Measurements from ENCODE around the gene FGD5. TPM values are rescaled to one million over a fixed set of nuclear protein-coding genes. Genes with fewer than 3 reads are reported as not detected.

FGD5 gene
- total RNA-seq, 6 experiments from 2014 or later, result not detected

DNA sequence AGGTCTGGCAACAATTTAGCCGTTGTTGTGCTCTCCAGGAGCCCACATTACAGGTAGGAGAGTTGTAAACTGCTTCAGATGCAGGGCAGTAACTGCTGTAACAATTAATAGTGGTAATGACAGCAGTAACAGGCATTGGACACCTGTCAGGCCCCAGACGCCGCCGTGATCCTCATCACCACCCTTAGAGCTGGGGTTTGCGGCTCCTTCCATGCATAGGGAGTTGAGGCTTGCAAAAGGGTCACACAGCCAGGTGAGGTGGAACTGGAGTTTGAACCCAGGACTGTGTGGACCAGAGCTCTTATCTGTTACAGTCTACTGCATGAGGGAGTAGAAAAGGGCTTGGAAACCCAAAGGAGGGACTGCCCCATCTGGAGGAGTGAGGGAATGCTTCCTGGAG is 101.8 kb downstream of the FGD5 start:
- DNase-seq, result no peak

DNA sequence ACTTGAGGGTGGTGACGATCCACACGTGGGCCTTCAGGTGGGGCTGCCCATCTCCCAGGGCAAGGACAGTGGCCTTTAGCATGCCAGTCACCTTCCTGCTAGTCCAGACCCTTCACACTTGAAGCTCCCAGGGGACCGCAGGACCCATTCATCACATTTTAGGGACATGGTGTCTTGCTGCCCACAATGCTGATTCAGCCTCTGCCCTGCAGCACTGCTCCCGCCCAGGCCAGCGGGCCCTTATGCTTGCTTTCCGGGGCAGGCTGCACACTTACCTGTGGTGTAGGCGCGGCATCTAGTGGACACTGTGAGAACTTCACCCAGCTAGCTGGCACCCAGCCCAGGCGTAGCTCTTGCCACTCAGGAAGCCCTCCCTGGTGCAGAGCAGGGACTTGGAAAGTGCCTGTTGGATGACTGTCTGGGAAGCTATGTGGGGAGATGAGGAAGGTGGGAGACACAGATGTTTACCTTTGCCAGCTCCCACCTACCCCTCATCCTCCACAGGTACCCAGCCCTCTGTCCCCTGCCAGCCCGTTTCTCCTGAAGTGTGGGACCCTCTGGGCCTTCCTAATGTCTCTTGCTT is 102.4 kb downstream of the FGD5 start:
- H3K9me3 Mint-ChIP-seq, result no peaks in the 10 kb centered on the region
- TF ChIP-seq, protein P1, sequence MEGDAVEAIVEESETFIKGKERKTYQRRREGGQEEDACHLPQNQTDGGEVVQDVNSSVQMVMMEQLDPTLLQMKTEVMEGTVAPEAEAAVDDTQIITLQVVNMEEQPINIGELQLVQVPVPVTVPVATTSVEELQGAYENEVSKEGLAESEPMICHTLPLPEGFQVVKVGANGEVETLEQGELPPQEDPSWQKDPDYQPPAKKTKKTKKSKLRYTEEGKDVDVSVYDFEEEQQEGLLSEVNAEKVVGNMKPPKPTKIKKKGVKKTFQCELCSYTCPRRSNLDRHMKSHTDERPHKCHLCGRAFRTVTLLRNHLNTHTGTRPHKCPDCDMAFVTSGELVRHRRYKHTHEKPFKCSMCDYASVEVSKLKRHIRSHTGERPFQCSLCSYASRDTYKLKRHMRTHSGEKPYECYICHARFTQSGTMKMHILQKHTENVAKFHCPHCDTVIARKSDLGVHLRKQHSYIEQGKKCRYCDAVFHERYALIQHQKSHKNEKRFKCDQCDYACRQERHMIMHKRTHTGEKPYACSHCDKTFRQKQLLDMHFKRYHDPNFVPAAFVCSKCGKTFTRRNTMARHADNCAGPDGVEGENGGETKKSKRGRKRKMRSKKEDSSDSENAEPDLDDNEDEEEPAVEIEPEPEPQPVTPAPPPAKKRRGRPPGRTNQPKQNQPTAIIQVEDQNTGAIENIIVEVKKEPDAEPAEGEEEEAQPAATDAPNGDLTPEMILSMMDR (IDR thresholded peaks at IDR 0.05), result peak; percentile 99
- DNase-seq, result peak; percentile 79
- H3K4me3 Mint-ChIP-seq, result no peak overlapping the region
- peaks cover 22% of the 10 kb centered on the region for H3K4me1 Mint-ChIP-seq (ENCODE audit: low read depth)
- no peaks in the 10 kb centered on the region for H3K36me3 Mint-ChIP-seq (ENCODE audit: low read depth)
- peaks cover 16% of the 10 kb centered on the region for H3K27me3 Mint-ChIP-seq (ENCODE audit: insufficient read depth)
- no peak overlapping the region for H3K27ac Mint-ChIP-seq

More for the DNA sequence above, 101.8 kb downstream of the FGD5 start:
- no peaks in the 10 kb centered on the region for H3K36me3 Mint-ChIP-seq (ENCODE audit: low read depth)
- no peaks in the 10 kb centered on the region for H3K9me3 Mint-ChIP-seq
- TF ChIP-seq, protein P1 (IDR thresholded peaks at IDR 0.05), result no peak
- H3K4me1 Mint-ChIP-seq (ENCODE audit: low read depth), result peaks cover 22% of the 10 kb centered on the region
- H3K4me3 Mint-ChIP-seq, result no peak overlapping the region
- H3K27ac Mint-ChIP-seq, result no peak overlapping the region
- peaks cover 20% of the 10 kb centered on the region for H3K27me3 Mint-ChIP-seq (ENCODE audit: insufficient read depth)

DNA sequence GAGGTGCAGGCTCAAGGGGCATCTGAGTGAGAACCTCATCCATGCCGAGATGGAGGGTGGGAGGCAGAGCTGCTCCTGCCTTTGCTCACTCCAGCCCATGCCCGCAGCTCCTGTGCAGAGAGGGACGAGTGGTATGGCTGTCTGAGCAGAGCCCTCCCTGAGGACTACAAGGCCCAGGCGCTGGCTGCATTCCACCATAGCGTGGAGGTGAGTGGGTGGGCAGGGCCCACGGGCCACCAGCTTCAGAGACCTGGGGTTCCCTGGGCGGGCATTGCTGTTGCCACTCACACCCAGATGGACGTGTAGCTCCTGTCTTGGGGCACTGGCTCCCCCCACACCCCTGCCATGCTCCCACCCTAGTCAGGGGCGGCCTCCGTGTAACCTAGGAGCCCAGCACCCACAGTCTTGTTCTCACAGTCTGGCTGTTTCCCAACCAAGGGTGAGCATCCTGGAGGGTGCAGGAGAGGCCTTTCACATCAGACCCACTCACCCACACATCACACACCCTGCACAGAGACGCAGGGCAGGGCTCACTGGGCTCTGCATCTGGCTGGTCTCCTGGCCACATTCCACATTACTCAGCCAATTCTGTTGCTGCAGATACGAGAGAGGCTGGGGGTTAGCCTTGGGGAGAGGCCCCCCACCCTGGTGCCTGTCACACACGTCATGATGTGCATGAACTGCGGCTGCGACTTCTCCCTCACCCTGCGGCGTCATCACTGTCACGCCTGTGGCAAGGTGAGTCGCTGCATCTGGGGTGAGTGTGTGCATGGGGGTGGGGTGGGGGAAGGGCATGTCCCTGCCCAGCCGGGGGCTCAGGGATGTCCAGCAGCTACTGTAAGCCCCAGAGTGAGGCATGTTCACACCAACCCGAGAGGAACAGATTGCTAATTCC is 103.3 kb downstream of the FGD5 start:
- DNase-seq, result no peak
- Mint-ChIP-seq H3K27ac (no peak overlapping the region), H3K27me3 (ENCODE audit: insufficient read depth) (peaks cover 13% of the 10 kb centered on the region), H3K36me3 (ENCODE audit: low read depth) (no peaks in the 10 kb centered on the region), H3K9me3 (no peaks in the 10 kb centered on the region), H3K4me1 (ENCODE audit: low read depth) (peaks cover 22% of the 10 kb centered on the region), H3K4me3 (no peak overlapping the region)
- TF ChIP-seq, protein P1 (IDR thresholded peaks at IDR 0.05), result no peak

DNA sequence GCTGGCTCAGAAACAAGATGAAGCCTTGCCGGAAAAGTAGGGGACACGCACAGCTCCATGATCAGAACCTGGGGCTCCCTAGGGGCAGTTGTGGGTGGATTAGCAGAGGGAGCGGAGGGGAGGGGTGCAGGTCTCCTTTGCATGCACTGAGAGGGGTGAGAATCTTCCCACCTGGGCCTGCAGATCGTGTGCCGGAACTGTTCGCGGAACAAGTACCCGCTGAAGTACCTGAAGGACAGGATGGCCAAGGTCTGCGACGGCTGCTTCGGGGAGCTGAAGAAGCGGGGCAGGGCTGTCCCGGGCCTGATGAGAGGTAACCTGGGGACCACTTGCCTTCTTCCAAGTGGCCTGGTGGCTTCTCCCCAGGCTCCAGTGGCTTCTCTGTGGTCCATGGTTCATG is 104.1 kb downstream of the FGD5 start:
- Mint-ChIP-seq H3K9me3 (no peaks in the 10 kb centered on the region), H3K27ac (no peak overlapping the region), H3K27me3 (ENCODE audit: insufficient read depth) (peaks cover 8% of the 10 kb centered on the region), H3K36me3 (ENCODE audit: low read depth) (no peaks in the 10 kb centered on the region), H3K4me1 (ENCODE audit: low read depth) (peaks cover 22% of the 10 kb centered on the region), H3K4me3 (no peak overlapping the region)
- DNase-seq, result no peak
- TF ChIP-seq, protein P1 (IDR thresholded peaks at IDR 0.05), result no peak

GRCh38 chr3:14923476-14923875 is 104.7 kb downstream of the FGD5 start:
- H3K27ac Mint-ChIP-seq, result no peak overlapping the region
- TF ChIP-seq, protein P1 (IDR thresholded peaks at IDR 0.05), result no peak
- H3K4me3 Mint-ChIP-seq, result no peak overlapping the region
- DNase-seq, result no peak
- H3K36me3 Mint-ChIP-seq (ENCODE audit: low read depth), result no peaks in the 10 kb centered on the region
- H3K9me3 Mint-ChIP-seq, result no peaks in the 10 kb centered on the region
- peaks cover 4% of the 10 kb centered on the region for H3K27me3 Mint-ChIP-seq (ENCODE audit: insufficient read depth)
- H3K4me1 Mint-ChIP-seq (ENCODE audit: low read depth), result peaks cover 22% of the 10 kb centered on the region

Data from HFFc6 (cell line).